Peyer's patch (tissue), 4 donors: Measurements from ENCODE around the gene RNF166. TPM values are rescaled to one million over a fixed set of nuclear protein-coding genes. Genes with fewer than 3 reads are reported as not detected.
A peak's percentile ranks its signal among the peaks of the same experiment; 100 is the strongest.

ENCODE experiments used
- DNase-seq, 3 donors: peaks; one replicate each; pipeline ENCODE4 v3.0.0-alpha.2; 2017 to 2019
- H3K27ac ChIP-seq, 4 donors: fragments of 200-600 bp; sonication (generic); one replicate each; pipeline ENCODE4 v1.5.1; 2016 to 2019
- H3K27me3 ChIP-seq, 2 donors: fragments of 200-600 bp; sonication (generic); one replicate each; pipeline ENCODE4 v1.5.1; 2019
- H3K36me3 ChIP-seq, 3 donors: fragments of 200-600 bp; sonication (generic); one replicate each; pipeline ENCODE4 v1.5.1; 2016 to 2019
- H3K4me1 ChIP-seq, 4 donors: fragments of 200-600 bp; sonication (generic); one replicate each; pipeline ENCODE4 v1.5.1; 2016 to 2019
- H3K4me3 ChIP-seq, 4 donors: fragments of 200-600 bp; sonication (generic); 1 replicate in 3 of 4; 2 replicates in 1 of 4; pipeline ENCODE4 v1.5.1; 2016 to 2019; ENCODE audit warnings: mild to moderate bottlenecking in 1 of 4
- H3K9me3 ChIP-seq, 4 donors: fragments of 200-600 bp; sonication (generic); one replicate each; pipeline ENCODE4 v1.5.1; 2016 to 2019; ENCODE audit warnings: mild to moderate bottlenecking in 1 of 4
- POLR2A ChIP-seq, 2 donors: fragments of 450-650 bp; IDR thresholded peaks; one replicate each; pipeline ENCODE4 v1.5.1; 2017; ENCODE audit warnings: antibody characterized with exemption in 2 of 2, mild to moderate bottlenecking in 2 of 2, moderate library complexity in 2 of 2
- total RNA-seq, 4 donors: library from RNA; depleted of rRNA; stranded (reverse); fragments of >200 nt; gene quantifications; one replicate each; pipeline ENCODE4 v1.1.0, GENCODE V29; 2016
- TF ChIP-seq, protein P1 (sequence below), 6 experiments: fragments of 450-650 bp in 4 of 6; fragments of 200-600 bp in 2 of 6; sonication (generic) in 1 of 6; IDR thresholded peaks; one replicate each; pipeline ENCODE4 v1.5.1; 2017 to 2019; ENCODE audit warnings: antibody characterized with exemption in 6 of 6, mild to moderate bottlenecking in 3 of 6, moderate library complexity in 1 of 6

RNF166 gene
- total RNA-seq, 4 donors from 2014 or later, result 14.5 to 64.4 (median 23.1) TPM

DNA sequence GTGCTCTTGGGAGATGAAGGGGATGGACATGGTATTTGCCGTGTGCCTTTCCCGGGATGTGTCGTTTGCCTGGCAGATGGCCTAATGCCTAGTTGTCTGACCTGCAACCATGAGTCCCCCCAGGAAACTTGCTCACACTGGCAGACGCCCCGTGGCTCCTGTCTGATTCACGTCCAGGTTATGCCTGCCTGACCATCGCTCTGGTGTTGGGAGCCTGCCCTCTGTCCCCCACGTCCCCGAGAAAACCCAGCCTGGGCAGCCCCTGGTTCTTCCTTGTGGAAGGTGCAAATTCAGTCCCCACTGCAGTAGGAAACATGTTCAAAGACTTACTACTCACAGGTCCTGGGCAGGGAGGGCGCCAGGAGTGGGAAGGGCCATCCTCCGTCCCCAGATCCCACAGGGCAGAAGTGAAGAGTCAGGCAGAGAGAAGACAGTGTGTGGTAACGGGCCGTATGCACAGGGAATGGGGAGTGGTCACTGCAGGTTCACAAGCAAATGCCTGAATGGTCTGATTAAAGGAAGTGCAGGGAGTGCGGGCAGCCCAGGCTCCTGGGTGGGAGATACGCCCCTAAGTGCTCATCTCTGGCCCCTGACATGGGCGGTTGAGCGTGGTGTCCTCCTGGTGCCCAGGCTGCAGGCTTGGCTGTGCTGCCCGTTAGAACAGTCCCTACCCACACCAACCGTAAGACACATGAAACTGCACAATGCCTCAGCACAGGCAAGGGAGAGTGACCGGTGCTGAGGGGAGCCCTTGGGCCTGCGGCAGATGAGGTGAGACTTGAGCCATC, 15.7 kb downstream of the RNF166 start:
- peaks cover 0 to 4% of the 10 kb centered on the region in 2 donors for H3K27me3 ChIP-seq
- H3K4me1 ChIP-seq, result peaks cover 0 to 35% (median 28%) of the 10 kb centered on the region in 4 donors
- H3K4me3 ChIP-seq, result no peak overlapping the region
- peak overlapping the region in 1 of 4 donors; percentile 67 for H3K27ac ChIP-seq
- no peaks in the 10 kb centered on the region for H3K9me3 ChIP-seq
- no peak for TF ChIP-seq POLR2A (IDR thresholded peaks at IDR 0.05)
- TF ChIP-seq, protein P1, sequence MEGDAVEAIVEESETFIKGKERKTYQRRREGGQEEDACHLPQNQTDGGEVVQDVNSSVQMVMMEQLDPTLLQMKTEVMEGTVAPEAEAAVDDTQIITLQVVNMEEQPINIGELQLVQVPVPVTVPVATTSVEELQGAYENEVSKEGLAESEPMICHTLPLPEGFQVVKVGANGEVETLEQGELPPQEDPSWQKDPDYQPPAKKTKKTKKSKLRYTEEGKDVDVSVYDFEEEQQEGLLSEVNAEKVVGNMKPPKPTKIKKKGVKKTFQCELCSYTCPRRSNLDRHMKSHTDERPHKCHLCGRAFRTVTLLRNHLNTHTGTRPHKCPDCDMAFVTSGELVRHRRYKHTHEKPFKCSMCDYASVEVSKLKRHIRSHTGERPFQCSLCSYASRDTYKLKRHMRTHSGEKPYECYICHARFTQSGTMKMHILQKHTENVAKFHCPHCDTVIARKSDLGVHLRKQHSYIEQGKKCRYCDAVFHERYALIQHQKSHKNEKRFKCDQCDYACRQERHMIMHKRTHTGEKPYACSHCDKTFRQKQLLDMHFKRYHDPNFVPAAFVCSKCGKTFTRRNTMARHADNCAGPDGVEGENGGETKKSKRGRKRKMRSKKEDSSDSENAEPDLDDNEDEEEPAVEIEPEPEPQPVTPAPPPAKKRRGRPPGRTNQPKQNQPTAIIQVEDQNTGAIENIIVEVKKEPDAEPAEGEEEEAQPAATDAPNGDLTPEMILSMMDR (IDR thresholded peaks at IDR 0.05), result no peak
- no peak for DNase-seq
- no peaks in the 10 kb centered on the region for H3K36me3 ChIP-seq

DNA sequence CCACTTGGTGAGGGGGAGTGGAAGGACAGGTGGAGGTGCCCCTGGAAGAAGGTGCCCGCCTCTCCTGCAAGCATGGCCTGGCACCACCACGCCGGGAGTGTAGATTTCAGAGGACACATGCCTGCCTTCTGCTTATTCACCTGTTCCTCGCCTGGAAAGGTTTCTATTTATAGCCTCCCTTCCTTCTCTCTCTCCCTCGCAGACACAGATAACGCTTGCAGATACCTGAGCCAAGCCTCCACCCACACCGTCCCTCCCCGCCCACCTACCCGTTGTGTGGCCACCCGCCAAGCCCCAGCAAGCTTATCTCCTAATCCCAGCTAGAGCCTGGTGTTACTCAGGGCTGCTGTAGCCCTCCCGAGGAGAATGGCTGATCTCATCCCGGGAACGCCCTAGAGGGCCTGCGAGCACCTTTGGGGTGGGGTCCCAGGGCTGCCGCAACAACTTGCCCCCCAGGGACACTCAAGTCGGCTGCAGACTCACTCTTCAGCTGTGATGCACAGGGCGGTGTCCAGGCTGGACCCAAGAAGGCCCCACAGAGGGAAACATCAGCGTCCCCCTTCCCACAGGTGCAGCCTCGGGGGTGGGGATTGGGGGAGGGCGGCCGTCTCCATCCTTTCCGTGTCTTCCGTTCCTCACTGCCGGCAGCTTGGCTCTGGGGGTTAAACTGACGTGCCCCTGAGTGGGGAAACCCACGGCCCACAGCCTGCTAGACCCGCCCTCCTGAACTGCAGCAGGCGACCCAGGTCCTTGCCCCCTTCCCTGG, 18.0 kb downstream of the RNF166 start:
- peak in 1 of 3 donors; percentile 70 for DNase-seq

DNA sequence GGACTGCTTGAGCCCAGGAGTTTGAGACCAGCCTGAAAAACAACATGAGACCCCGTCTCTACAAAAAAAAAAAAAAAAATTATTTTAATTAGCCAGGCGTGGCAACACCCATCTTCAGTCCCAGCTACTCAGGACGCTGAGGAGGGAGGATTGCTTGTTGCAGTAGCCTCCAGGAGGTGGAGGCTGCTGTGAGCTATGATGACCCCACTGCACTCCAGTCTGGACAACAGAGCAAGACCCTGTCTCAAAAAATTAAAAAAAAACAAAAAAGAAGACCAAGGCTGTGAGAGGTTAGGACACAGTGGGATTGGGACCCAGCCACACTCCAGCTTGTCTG, 18.6 kb downstream of the RNF166 start:
- no peak for DNase-seq
- no peaks in the 10 kb centered on the region for H3K36me3 ChIP-seq
- H3K9me3 ChIP-seq, result no peaks in the 10 kb centered on the region
- TF ChIP-seq POLR2A (IDR thresholded peaks at IDR 0.05), result no peak
- TF ChIP-seq, protein P1 (IDR thresholded peaks at IDR 0.05), result no peak
- no peak overlapping the region for H3K4me3 ChIP-seq
- H3K27me3 ChIP-seq, result peaks cover 0 to 9% of the 10 kb centered on the region in 2 donors
- peaks cover 0 to 44% (median 24%) of the 10 kb centered on the region in 4 donors for H3K4me1 ChIP-seq
- no peak overlapping the region for H3K27ac ChIP-seq

More for the DNA sequence above, 18.0 kb downstream of the RNF166 start:
- no peaks in the 10 kb centered on the region for H3K36me3 ChIP-seq
- H3K27ac ChIP-seq, result no peak overlapping the region
- no peak overlapping the region for H3K4me3 ChIP-seq
- H3K27me3 ChIP-seq, result peaks cover 0 to 9% of the 10 kb centered on the region in 2 donors
- no peaks in the 10 kb centered on the region for H3K9me3 ChIP-seq
- H3K4me1 ChIP-seq, result peaks cover 0 to 44% (median 29%) of the 10 kb centered on the region in 4 donors
- TF ChIP-seq POLR2A (IDR thresholded peaks at IDR 0.05), result no peak
- TF ChIP-seq, protein P1 (IDR thresholded peaks at IDR 0.05), result no peak

GRCh38 chr16:88687254-88687576, 19.0 kb downstream of the RNF166 start:
- Histone ChIP-seq H3K9me3 (no peaks in the 10 kb centered on the region), H3K4me3 (no peak overlapping the region), H3K4me1 (peaks cover 0 to 44% (median 23%) of the 10 kb centered on the region in 4 donors), H3K27ac (peak overlapping the region in 1 of 4 donors; percentile 89), H3K36me3 (no peaks in the 10 kb centered on the region), H3K27me3 (peaks cover 0 to 9% of the 10 kb centered on the region in 2 donors)
- no peak for TF ChIP-seq POLR2A (IDR thresholded peaks at IDR 0.05)
- TF ChIP-seq, protein P1 (IDR thresholded peaks at IDR 0.05), result no peak
- DNase-seq, result no peak

GRCh38 chr16:88686439-88687253, 19.6 kb downstream of the RNF166 start, which contains the start of gene SNAI3:
TSS of gene SNAI3 (minus strand) at chr16:88686507. CDS start at chr16:88686406, 101 bp downstream.
- H3K27ac ChIP-seq, result peak within 1 kb of the TSS; percentile 56 to 89 (median 68)
- peak within 1 kb of the TSS; percentile 61 to 76 (median 69) for H3K4me3 ChIP-seq
- H3K27me3 ChIP-seq, result peaks cover 0 to 9% of the 10 kb centered on the region in 2 donors
- peak in 1 of 2 donors; percentile 19 for TF ChIP-seq POLR2A (IDR thresholded peaks at IDR 0.05)
- TF ChIP-seq, protein P1 (IDR thresholded peaks at IDR 0.05), result no peak
- H3K4me1 ChIP-seq, result peaks cover 0 to 41% (median 21%) of the 10 kb centered on the region in 4 donors
- H3K9me3 ChIP-seq, result no peaks in the 10 kb centered on the region
- DNase-seq, result peak; percentile 95 to 97 (median 96)
- H3K36me3 ChIP-seq, result no peaks in the 10 kb centered on the region
